GM23338 (cell line): ENCODE measurements around the gene SHF.

Experiments
- CREB1 ChIP-seq: fragments of 250-450 bp; sonication (Bioruptor Pico); IDR thresholded peaks from 2 replicates; pipeline ENCODE4 v1.5.0; 2020; ENCODE audit warnings: low read depth, mild to moderate bottlenecking, moderate library complexity
- EZH2 ChIP-seq: fragments of 200-600 bp; sonication (generic); IDR thresholded peaks from one replicate; pipeline ENCODE4 v1.8.0; 2017; ENCODE audit warnings: antibody characterized with exemption, mild to moderate bottlenecking, low read depth; ENCODE audit not compliant: unreplicated experiment
- NANOG ChIP-seq: IDR thresholded peaks from 2 replicates; pipeline ENCODE4 v1.6.1; 2016; ENCODE audit warnings: antibody characterized with exemption, borderline replicate concordance
- ZNF331 ChIP-seq: fragments of 250-450 bp; sonication (Bioruptor Pico); IDR thresholded peaks from 2 replicates; pipeline ENCODE4 v1.5.0; 2020; ENCODE audit warnings: low read depth, mild to moderate bottlenecking, moderate library complexity
- TF ChIP-seq, protein P1 (sequence below), 2 experiments: fragments of 200-600 bp in 1 of 2; sonication (generic) in 1 of 2; conservative IDR thresholded peaks; 2 replicates each; pipeline versions ENCODE4 v1.5.1 to v1.6.1; 2016 to 2017; ENCODE audit warnings: antibody characterized with exemption in 2 of 2, low read depth in 2 of 2, mild to moderate bottlenecking in 2 of 2, moderate library complexity in 1 of 2
- TF ChIP-seq, protein P2 (sequence below): IDR thresholded peaks from one replicate; pipeline ENCODE4 v1.6.1; 2018; ENCODE audit warnings: antibody characterized with exemption; ENCODE audit not compliant: unreplicated experiment

DNA sequence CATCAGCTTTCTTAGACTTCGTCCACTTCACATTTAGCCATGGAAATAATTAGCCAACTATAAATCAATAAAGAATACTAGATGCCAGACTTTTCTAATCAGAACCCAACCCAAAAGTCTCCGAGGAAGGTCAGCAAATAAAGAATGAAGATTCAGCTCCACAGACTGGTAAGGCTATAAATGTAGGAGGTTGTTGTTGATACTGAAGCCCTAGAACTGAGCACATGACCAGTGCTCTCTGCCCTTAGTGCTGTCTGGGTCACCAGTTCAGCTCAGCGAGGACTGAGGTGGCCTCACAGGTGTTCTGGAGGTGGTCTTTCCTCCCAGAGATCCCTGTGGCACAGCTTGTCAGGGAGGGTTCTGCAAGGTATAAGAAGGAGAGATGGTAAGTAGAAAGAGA lies 43.4 kb upstream of the SHF start:
- TF ChIP-seq, protein P1, sequence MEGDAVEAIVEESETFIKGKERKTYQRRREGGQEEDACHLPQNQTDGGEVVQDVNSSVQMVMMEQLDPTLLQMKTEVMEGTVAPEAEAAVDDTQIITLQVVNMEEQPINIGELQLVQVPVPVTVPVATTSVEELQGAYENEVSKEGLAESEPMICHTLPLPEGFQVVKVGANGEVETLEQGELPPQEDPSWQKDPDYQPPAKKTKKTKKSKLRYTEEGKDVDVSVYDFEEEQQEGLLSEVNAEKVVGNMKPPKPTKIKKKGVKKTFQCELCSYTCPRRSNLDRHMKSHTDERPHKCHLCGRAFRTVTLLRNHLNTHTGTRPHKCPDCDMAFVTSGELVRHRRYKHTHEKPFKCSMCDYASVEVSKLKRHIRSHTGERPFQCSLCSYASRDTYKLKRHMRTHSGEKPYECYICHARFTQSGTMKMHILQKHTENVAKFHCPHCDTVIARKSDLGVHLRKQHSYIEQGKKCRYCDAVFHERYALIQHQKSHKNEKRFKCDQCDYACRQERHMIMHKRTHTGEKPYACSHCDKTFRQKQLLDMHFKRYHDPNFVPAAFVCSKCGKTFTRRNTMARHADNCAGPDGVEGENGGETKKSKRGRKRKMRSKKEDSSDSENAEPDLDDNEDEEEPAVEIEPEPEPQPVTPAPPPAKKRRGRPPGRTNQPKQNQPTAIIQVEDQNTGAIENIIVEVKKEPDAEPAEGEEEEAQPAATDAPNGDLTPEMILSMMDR (conservative IDR thresholded peaks at IDR 0.05; ENCODE audit: low read depth in 2 of 2): no peak
- no peak for TF ChIP-seq EZH2
- TF ChIP-seq NANOG: no peak
- no peak for TF ChIP-seq CREB1 (CRISPR knock-in tag)
- TF ChIP-seq ZNF331 (CRISPR knock-in tag): no peak
- TF ChIP-seq, protein P2, sequence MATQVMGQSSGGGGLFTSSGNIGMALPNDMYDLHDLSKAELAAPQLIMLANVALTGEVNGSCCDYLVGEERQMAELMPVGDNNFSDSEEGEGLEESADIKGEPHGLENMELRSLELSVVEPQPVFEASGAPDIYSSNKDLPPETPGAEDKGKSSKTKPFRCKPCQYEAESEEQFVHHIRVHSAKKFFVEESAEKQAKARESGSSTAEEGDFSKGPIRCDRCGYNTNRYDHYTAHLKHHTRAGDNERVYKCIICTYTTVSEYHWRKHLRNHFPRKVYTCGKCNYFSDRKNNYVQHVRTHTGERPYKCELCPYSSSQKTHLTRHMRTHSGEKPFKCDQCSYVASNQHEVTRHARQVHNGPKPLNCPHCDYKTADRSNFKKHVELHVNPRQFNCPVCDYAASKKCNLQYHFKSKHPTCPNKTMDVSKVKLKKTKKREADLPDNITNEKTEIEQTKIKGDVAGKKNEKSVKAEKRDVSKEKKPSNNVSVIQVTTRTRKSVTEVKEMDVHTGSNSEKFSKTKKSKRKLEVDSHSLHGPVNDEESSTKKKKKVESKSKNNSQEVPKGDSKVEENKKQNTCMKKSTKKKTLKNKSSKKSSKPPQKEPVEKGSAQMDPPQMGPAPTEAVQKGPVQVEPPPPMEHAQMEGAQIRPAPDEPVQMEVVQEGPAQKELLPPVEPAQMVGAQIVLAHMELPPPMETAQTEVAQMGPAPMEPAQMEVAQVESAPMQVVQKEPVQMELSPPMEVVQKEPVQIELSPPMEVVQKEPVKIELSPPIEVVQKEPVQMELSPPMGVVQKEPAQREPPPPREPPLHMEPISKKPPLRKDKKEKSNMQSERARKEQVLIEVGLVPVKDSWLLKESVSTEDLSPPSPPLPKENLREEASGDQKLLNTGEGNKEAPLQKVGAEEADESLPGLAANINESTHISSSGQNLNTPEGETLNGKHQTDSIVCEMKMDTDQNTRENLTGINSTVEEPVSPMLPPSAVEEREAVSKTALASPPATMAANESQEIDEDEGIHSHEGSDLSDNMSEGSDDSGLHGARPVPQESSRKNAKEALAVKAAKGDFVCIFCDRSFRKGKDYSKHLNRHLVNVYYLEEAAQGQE: no peak
